PFSK-1 (cell line): ENCODE data around the gene TCF25.

ENCODE experiments used
- FOXP2 ChIP-seq: optimal IDR thresholded peaks from 2 replicates; pipeline ENCODE3; 2011; ENCODE audit warnings: borderline replicate concordance, control low read depth, inconsistent platforms; ENCODE audit not compliant: insufficient read depth; ENCODE audit errors: extremely low read length, extremely low read depth
- POLR2AphosphoS5 ChIP-seq: IDR thresholded peaks from 2 replicates; pipeline ENCODE4 v1.6.1; 2012; ENCODE audit warnings: low read depth, mild to moderate bottlenecking, control low read depth, low read length, moderate library complexity
- REST ChIP-seq, 2 experiments: IDR thresholded peaks; 2 replicates each; pipeline versions ENCODE4 v1.6.1 to v1.8.0; 2011 to 2012; ENCODE audit warnings: low read depth in 2 of 2, low read length in 2 of 2, control low read depth in 1 of 2, inconsistent platforms in 1 of 2, mild to moderate bottlenecking in 1 of 2, moderate library complexity in 1 of 2; ENCODE audit not compliant: insufficient read depth in 1 of 2
- SIN3A ChIP-seq: IDR thresholded peaks from 2 replicates; pipeline ENCODE4 v1.6.1; 2012; ENCODE audit warnings: mild to moderate bottlenecking, low read length, moderate library complexity, borderline replicate concordance; ENCODE audit not compliant: insufficient read depth
- TAF1 ChIP-seq: IDR thresholded peaks from 2 replicates; pipeline ENCODE4 v1.6.1; 2012; ENCODE audit warnings: low read length, control low read depth, borderline replicate concordance; ENCODE audit not compliant: insufficient read depth

TCF25 gene

GRCh38 chr16:89957216-89957785 lies 83.9 kb downstream of the TCF25 start:
- TF ChIP-seq TAF1 (no peak), FOXP2 (no peak), POLR2AphosphoS5 (no peak), REST (IDR thresholded peaks at IDR 0.05; ENCODE audit: insufficient read depth in 1 of 2, low read depth in 2 of 2, low read length in 2 of 2) (no peak), SIN3A (no peak)

DNA sequence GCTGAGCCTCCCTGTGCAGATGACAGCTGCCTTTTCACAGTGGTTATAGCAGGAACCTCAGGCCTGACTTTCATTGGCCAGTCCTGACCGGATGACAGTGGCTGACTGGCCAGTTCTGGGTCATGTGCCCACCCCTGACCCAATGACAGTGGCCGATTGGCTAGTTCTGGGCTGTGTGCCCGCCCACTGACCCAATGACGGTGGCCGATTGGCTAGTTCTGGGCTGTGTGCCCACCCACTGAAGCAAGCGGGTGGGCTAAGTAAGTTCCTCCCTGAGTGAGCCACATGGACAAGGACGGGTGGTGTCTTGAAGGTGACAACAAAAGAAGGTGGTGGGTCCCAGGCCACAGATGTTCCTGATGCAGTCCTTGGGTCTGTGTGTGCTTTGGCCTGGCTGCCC lies 84.7 kb downstream of the TCF25 start:
- TF ChIP-seq POLR2AphosphoS5, result no peak
- TF ChIP-seq FOXP2, result no peak
- no peak for TF ChIP-seq REST (IDR thresholded peaks at IDR 0.05; ENCODE audit: insufficient read depth in 1 of 2, low read depth in 2 of 2, low read length in 2 of 2)

- TF ChIP-seq REST (IDR thresholded peaks at IDR 0.05; ENCODE audit: insufficient read depth in 1 of 2, low read depth in 2 of 2, low read length in 2 of 2) (no peak), TAF1 (no peak), FOXP2 (no peak), SIN3A (no peak), POLR2AphosphoS5 (no peak)
These were observed 85.2 kb downstream of the TCF25 start for GRCh38 chr16:89958596-89958995.

DNA sequence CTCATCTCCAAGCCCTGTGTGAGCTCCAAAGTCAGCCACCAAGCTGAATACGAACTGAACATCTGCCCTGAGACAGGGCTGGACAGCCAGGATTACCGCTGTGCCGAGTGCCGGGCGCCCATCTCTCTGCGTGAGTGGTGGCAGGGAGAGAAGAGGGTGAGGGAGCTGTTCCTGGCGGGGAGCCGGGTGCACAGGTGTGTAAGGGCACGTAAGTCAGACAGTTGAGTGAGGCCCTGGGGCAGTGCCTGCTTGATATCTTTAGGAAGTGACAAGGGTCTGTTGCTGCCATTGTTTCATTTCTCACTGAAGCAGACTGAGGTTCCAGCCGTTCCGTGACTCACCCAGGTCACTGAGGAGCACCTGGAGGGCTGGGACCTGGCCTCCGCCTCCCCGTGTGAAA lies 87.6 kb downstream of the TCF25 start:
- TF ChIP-seq TAF1 (no peak), REST (IDR thresholded peaks at IDR 0.05; ENCODE audit: insufficient read depth in 1 of 2, low read depth in 2 of 2, low read length in 2 of 2) (no peak), FOXP2 (no peak), SIN3A (no peak), POLR2AphosphoS5 (no peak)
